ENCODE results near the gene SDCCAG8. TPM values are rescaled to one million over a fixed set of nuclear protein-coding genes. Genes with fewer than 3 reads are reported as not detected.

The SDCCAG8 gene
- total RNA-seq, 1 experiment from 2014 or later = 10.0 TPM

DNA sequence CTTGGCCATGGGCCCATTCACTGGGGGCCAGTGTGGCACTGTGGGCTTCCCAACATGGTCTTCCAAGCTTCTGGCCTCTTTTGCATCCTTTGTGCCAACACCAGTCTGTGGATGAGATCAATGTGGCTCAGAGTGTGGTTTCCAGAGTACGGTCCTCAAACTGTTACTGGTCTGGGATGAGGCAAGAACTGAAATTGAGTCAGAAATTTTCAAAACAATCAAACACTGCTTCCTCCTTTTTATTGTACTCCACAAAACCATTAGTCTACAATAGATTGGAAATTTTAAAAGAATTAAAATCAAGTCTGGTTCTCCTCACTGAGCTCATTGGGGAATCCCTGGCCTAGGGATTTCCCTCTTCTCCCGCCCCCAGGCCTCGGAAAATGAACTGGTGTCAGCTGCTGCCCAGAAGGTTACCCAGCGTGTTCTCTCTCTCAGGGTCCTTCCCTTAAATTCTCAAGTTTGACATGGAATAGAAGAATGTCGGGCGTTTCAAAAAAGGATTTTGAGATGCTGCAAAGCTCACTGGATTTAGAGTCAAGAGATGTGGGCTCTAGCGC lies 222.0 kb downstream of the SDCCAG8 start:
- H3K4me3 Mint-ChIP-seq = no peak overlapping the region
- no peaks in the 10 kb centered on the region; the same call in 1 of the 2 replicates for H3K4me1 ChIP-seq (ENCODE audit: insufficient read depth, low read length)

More for the DNA sequence above, 222.0 kb downstream of the SDCCAG8 start:
- no peak overlapping the region for H4K5ac ChIP-seq (ENCODE audit: insufficient read length, low read depth, low read length)
- H3K4me1 Mint-ChIP-seq = peaks cover 42 to 45% of the 10 kb centered on the region in 2 experiments
- H3K27ac Mint-ChIP-seq = 0 out of 7 replicates have a peak overlapping the region, but pooled peaks of 1 of the 3 experiments have one; percentile 29
- no peak overlapping the region for H2BK20ac ChIP-seq (ENCODE audit: low read depth, low read length, poor library complexity, severe bottlenecking)
- H3K56ac ChIP-seq (ENCODE audit: insufficient read length, low read depth, low read length) = no peak overlapping the region
- no peak overlapping the region for H3K14ac ChIP-seq (ENCODE audit: insufficient read depth, low read length)
- TF ChIP-seq, protein P1, sequence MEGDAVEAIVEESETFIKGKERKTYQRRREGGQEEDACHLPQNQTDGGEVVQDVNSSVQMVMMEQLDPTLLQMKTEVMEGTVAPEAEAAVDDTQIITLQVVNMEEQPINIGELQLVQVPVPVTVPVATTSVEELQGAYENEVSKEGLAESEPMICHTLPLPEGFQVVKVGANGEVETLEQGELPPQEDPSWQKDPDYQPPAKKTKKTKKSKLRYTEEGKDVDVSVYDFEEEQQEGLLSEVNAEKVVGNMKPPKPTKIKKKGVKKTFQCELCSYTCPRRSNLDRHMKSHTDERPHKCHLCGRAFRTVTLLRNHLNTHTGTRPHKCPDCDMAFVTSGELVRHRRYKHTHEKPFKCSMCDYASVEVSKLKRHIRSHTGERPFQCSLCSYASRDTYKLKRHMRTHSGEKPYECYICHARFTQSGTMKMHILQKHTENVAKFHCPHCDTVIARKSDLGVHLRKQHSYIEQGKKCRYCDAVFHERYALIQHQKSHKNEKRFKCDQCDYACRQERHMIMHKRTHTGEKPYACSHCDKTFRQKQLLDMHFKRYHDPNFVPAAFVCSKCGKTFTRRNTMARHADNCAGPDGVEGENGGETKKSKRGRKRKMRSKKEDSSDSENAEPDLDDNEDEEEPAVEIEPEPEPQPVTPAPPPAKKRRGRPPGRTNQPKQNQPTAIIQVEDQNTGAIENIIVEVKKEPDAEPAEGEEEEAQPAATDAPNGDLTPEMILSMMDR (conservative IDR thresholded peaks at IDR 0.05) = no peak
- peaks cover 5% of the 10 kb centered on the region for H3K27me3 Mint-ChIP-seq (ENCODE audit: low read depth)
- no peak overlapping the region for H3K27ac ChIP-seq (ENCODE audit: insufficient read length, low read depth, low read length)
- DNase-seq = no peak
- WGBS (ENCODE audit: extremely low coverage, insufficient read length, low lambda C conversion rate) = no CpG with 5 or more reads among the region's 7 CpGs
- H4K8ac ChIP-seq (replicated peaks; ENCODE audit: insufficient read length, low read depth, low read length) = no peak overlapping the region
- no peak overlapping the region for H3K4me2 ChIP-seq (ENCODE audit: insufficient read depth, insufficient read length, low read length)
- no peak overlapping the region for H3K4ac ChIP-seq (ENCODE audit: low read depth, low read length)
- no peaks in the 10 kb centered on the region; the same call in 1 of the 2 replicates for H3K27me3 ChIP-seq (ENCODE audit: insufficient read depth, low read length)
- H2BK5ac ChIP-seq (ENCODE audit: insufficient read length, low read length) = no peak overlapping the region
- H3K79me2 ChIP-seq (ENCODE audit: insufficient read depth, low read length) = no peaks in the 10 kb centered on the region
- no peaks in the 10 kb centered on the region for H3K79me1 ChIP-seq (ENCODE audit: insufficient read depth, low read depth, low read length, poor library complexity, severe bottlenecking)
- H4K91ac ChIP-seq (ENCODE audit: insufficient read length, low read depth, low read length) = no peak overlapping the region
- no peak overlapping the region for H3K9ac ChIP-seq (ENCODE audit: extremely low read depth, insufficient read length, low read length)
- no peaks in the 10 kb centered on the region for H4K20me1 ChIP-seq (ENCODE audit: control insufficient read depth, insufficient read depth, insufficient read length)
- no peak overlapping the region for H2BK120ac ChIP-seq (ENCODE audit: low read depth, low read length, poor library complexity, severe bottlenecking)
- peaks cover 0 to 4% of the 10 kb centered on the region in 2 experiments; a peak in 3 of 5 replicates for H3K9me3 Mint-ChIP-seq
- peaks cover 3 to 5% (median 3%) of the 10 kb centered on the region in 3 experiments; a peak in 3 of 7 replicates for H3K36me3 Mint-ChIP-seq (ENCODE audit: insufficient read depth in 1 of 3, low read depth in 3 of 3)
- no peak overlapping the region for H3K23ac ChIP-seq (ENCODE audit: insufficient read length, low read depth, low read length)
- no peak overlapping the region for H3K18ac ChIP-seq (ENCODE audit: insufficient read length, low read depth, low read length)
- no peak overlapping the region for H2AK5ac ChIP-seq (ENCODE audit: insufficient read length, low read length)
- H3K9me3 ChIP-seq (ENCODE audit: control insufficient read depth, low read depth, low read length) = no peaks in the 10 kb centered on the region
- H2BK12ac ChIP-seq (ENCODE audit: insufficient read length, low read depth, low read length) = no peak overlapping the region
- no peak overlapping the region for H2AFZ ChIP-seq (ENCODE audit: low read length)
- no peak overlapping the region for H2BK15ac ChIP-seq (ENCODE audit: low read depth, low read length)
- H3T11ph ChIP-seq (ENCODE audit: low read length) = no peak overlapping the region
- H3K23me2 ChIP-seq (ENCODE audit: insufficient read length, low read depth, low read length, poor library complexity, severe bottlenecking) = peaks cover 5% of the 10 kb centered on the region
